Parathyroid adenoma (tissue), 2 donors: ENCODE measurements around the gene EREG.

Source experiments
- H2AFZ ChIP-seq: fragments of 300-600 bp; sonication (generic); one replicate; pipeline ENCODE4 v1.7.0; 2017; ENCODE audit warnings: antibody characterized with exemption, mild to moderate bottlenecking
- H3K27ac ChIP-seq: fragments of 300-600 bp; sonication (generic); one replicate; pipeline ENCODE4 v1.7.0; 2017
- H3K27me3 ChIP-seq: fragments of 300-600 bp; sonication (generic); one replicate; pipeline ENCODE4 v1.7.0; 2017; ENCODE audit warnings: low read length; ENCODE audit not compliant: control insufficient read depth, insufficient read depth
- H3K36me3 ChIP-seq: fragments of 300-600 bp; sonication (generic); one replicate; pipeline ENCODE4 v1.7.0; 2017; ENCODE audit warnings: low read length; ENCODE audit not compliant: control insufficient read depth, insufficient read depth
- H3K4me1 ChIP-seq: fragments of 300-600 bp; sonication (generic); one replicate; pipeline ENCODE4 v1.7.0; 2017; ENCODE audit warnings: control low read depth
- H3K4me2 ChIP-seq: fragments of 300-600 bp; sonication (generic); one replicate; pipeline ENCODE4 v1.7.0; 2017; ENCODE audit warnings: low read length
- H3K4me3 ChIP-seq: fragments of 300-600 bp; sonication (generic); one replicate; pipeline ENCODE4 v1.7.0; 2017; ENCODE audit warnings: low read depth, low read length
- H3K79me2 ChIP-seq: fragments of 300-600 bp; sonication (generic); one replicate; pipeline ENCODE4 v1.7.0; 2017; ENCODE audit warnings: control low read depth
- H3K9ac ChIP-seq: fragments of 300-600 bp; sonication (generic); one replicate; pipeline ENCODE4 v1.7.0; 2017; ENCODE audit warnings: mild to moderate bottlenecking
- H3K9me3 ChIP-seq: fragments of 300-600 bp; sonication (generic); one replicate; pipeline ENCODE4 v1.7.0; 2017; ENCODE audit warnings: low read length; ENCODE audit not compliant: control insufficient read depth
- CTCF ChIP-seq: fragments of 300-600 bp; sonication (generic); IDR thresholded peaks from one replicate; pipeline ENCODE4 v1.7.0; 2017; ENCODE audit warnings: antibody characterized with exemption, mild to moderate bottlenecking
- donor health status: primary hyperparathyroidism.

EREG gene

GRCh38 chr4:74402692-74403456 lies 37.9 kb downstream of the EREG start:
- Histone ChIP-seq H3K27me3 (no peaks in the 10 kb centered on the region), H3K4me1 (no peaks in the 10 kb centered on the region), H3K4me2 (no peak overlapping the region), H3K9ac (no peak overlapping the region), H3K79me2 (no peaks in the 10 kb centered on the region), H3K36me3 (no peaks in the 10 kb centered on the region), H3K27ac (no peak overlapping the region), H3K4me3 (no peak overlapping the region), H2AFZ (no peak overlapping the region), H3K9me3 (no peaks in the 10 kb centered on the region)
- TF ChIP-seq CTCF: no peak

DNA sequence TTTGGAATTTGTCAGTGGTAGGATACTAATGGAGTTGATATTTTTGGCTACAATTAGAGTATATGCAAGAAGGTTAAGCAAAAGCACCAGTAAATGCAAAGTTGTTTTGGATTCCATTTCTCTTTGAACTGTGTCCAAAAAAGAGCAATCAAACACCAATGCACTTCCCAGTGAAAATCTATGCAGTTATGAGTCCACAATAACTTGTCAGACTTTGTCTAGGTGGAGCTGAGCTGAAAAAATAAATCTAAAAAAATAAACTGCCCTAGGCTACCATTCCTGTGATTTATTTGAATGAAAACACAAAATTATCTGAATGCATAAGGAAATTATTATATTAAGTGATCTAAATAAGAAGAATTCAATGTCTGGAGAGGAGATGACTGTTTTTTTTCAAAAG lies 42.9 kb downstream of the EREG start:
- H3K4me2 ChIP-seq: no peak overlapping the region
- H3K36me3 ChIP-seq: no peaks in the 10 kb centered on the region
- H3K79me2 ChIP-seq: no peaks in the 10 kb centered on the region
- no peak overlapping the region for H3K4me3 ChIP-seq
- no peaks in the 10 kb centered on the region for H3K4me1 ChIP-seq
- no peak for TF ChIP-seq CTCF
- no peak overlapping the region for H3K9ac ChIP-seq
- H3K9me3 ChIP-seq: no peaks in the 10 kb centered on the region
- H3K27ac ChIP-seq: no peak overlapping the region
- no peaks in the 10 kb centered on the region for H3K27me3 ChIP-seq
- no peak overlapping the region for H2AFZ ChIP-seq

GRCh38 chr4:74408639-74409038 lies 43.7 kb downstream of the EREG start:
- no peak for TF ChIP-seq CTCF

GRCh38 chr4:74410272-74410671 lies 45.3 kb downstream of the EREG start:
- no peak overlapping the region for H3K9ac ChIP-seq
- no peaks in the 10 kb centered on the region for H3K36me3 ChIP-seq
- no peak for TF ChIP-seq CTCF
- H3K27me3 ChIP-seq: no peaks in the 10 kb centered on the region
- no peaks in the 10 kb centered on the region for H3K9me3 ChIP-seq
- H3K4me2 ChIP-seq: no peak overlapping the region
- no peak overlapping the region for H2AFZ ChIP-seq
- no peaks in the 10 kb centered on the region for H3K4me1 ChIP-seq
- no peaks in the 10 kb centered on the region for H3K79me2 ChIP-seq
- no peak overlapping the region for H3K4me3 ChIP-seq
- no peak overlapping the region for H3K27ac ChIP-seq

More at GRCh38 chr4:74408639-74409038, 43.7 kb downstream of the EREG start:
- no peaks in the 10 kb centered on the region for H3K27me3 ChIP-seq
- no peaks in the 10 kb centered on the region for H3K4me1 ChIP-seq
- no peak overlapping the region for H3K27ac ChIP-seq
- H3K9me3 ChIP-seq: no peaks in the 10 kb centered on the region
- no peak overlapping the region for H3K4me2 ChIP-seq
- H3K36me3 ChIP-seq: no peaks in the 10 kb centered on the region
- no peak overlapping the region for H3K4me3 ChIP-seq
- H2AFZ ChIP-seq: no peak overlapping the region
- no peaks in the 10 kb centered on the region for H3K79me2 ChIP-seq
- no peak overlapping the region for H3K9ac ChIP-seq

DNA sequence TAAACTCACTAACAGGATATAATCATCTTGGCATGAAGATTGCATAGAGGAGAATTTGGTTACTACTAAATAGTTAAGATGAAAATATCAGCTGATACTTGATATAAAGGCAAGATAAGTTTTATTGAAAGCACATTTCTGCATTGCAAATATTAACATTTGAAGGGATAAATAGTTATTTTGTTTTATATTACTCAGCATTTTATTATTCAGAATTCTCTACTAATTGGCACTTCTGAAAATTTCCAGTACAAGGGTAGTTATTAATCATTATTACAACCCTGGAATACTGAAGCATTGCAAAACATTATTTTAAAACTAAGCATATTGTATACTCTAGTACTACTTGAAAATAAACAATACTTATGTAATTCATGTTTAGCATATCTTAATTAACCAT lies 47.3 kb downstream of the EREG start:
- Histone ChIP-seq H3K4me1 (no peaks in the 10 kb centered on the region), H3K9me3 (no peaks in the 10 kb centered on the region), H2AFZ (no peak overlapping the region), H3K79me2 (no peaks in the 10 kb centered on the region), H3K4me3 (no peak overlapping the region), H3K4me2 (no peak overlapping the region), H3K27me3 (no peaks in the 10 kb centered on the region), H3K9ac (no peak overlapping the region), H3K36me3 (no peaks in the 10 kb centered on the region), H3K27ac (no peak overlapping the region)
- TF ChIP-seq CTCF: no peak
